Stomach (tissue), 4 donors: Measurements from ENCODE around the gene HARS1.

Experiments used
- EP300 ChIP-seq: sonication (generic); formaldehyde crosslinking; IDR thresholded peaks from one replicate; pipeline ENCODE4 v1.6.1; 2017; ENCODE audit warnings: antibody characterized with exemption
- POLR2A ChIP-seq, 4 donors: fragments of 450-650 bp; IDR thresholded peaks; one replicate each; pipeline ENCODE4 v1.6.1; 2016; ENCODE audit warnings: antibody characterized with exemption in 4 of 4, control low read depth in 2 of 4, mild to moderate bottlenecking in 1 of 4, moderate library complexity in 1 of 4
- POLR2AphosphoS5 ChIP-seq, 3 donors: sonication (generic); formaldehyde crosslinking; IDR thresholded peaks; one replicate each; pipeline ENCODE4 v1.6.1; 2016; ENCODE audit warnings: antibody characterized with exemption in 3 of 3
- TF ChIP-seq, protein P1 (sequence below), 7 experiments: fragments of 450-650 bp in 4 of 7; fragments of 200-600 bp in 3 of 7; sonication (generic) in 3 of 7; IDR thresholded peaks; one replicate each; pipeline ENCODE4 v1.5.1; 2016 to 2019; ENCODE audit warnings: antibody characterized with exemption in 7 of 7, control low read depth in 2 of 7, mild to moderate bottlenecking in 1 of 7

DNA sequence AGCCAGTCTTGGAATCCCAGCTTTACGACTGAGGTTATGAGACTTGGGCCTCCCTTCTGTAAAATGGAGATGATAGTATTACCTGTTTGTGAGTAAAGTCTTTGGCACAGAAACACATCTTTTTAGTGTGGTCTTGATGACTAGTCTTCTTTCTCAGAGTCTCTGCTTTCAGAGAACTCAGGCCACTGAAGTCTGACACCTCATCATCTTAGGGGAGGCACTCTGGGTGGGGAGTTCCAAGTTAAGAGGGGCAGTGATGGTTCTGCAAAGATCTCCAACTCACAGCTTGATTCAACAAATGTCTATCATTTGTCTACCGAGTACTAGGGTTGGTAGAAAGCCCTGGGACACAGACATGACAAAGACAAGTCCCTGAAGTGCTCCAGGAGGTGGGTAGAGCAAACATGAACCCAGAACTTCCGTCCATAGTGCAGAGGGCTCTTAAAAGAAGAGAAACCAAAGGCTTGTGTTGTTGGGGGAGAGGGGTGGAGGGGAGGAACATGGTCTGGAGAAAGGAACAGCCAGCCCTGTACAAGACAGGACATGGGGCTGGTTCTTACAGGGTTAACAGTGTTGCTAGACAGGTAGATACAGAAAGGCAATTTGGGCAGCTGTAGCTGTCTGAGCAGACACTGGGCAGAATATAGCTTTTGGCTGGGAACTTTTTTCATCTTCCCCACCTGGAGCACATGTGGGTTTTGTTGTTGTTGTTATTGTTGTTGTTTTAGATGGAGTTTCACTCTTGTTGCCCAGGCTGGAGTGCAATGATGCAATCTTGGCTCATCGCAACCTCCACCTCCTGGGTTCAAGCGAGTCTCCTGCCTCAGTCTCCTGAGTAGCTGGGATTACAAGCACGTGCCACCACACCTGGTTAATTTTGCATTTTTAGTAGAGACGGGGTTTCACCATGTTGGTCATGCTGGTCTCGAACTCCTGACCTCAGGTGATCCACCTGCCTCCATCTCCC, 55.6 kb downstream of the HARS1 start:
- TF ChIP-seq POLR2AphosphoS5 (IDR thresholded peaks at IDR 0.05) (no peak), POLR2A (IDR thresholded peaks at IDR 0.05) (no peak), EP300 (no peak)
- TF ChIP-seq, protein P1, sequence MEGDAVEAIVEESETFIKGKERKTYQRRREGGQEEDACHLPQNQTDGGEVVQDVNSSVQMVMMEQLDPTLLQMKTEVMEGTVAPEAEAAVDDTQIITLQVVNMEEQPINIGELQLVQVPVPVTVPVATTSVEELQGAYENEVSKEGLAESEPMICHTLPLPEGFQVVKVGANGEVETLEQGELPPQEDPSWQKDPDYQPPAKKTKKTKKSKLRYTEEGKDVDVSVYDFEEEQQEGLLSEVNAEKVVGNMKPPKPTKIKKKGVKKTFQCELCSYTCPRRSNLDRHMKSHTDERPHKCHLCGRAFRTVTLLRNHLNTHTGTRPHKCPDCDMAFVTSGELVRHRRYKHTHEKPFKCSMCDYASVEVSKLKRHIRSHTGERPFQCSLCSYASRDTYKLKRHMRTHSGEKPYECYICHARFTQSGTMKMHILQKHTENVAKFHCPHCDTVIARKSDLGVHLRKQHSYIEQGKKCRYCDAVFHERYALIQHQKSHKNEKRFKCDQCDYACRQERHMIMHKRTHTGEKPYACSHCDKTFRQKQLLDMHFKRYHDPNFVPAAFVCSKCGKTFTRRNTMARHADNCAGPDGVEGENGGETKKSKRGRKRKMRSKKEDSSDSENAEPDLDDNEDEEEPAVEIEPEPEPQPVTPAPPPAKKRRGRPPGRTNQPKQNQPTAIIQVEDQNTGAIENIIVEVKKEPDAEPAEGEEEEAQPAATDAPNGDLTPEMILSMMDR (IDR thresholded peaks at IDR 0.05): no peak
